HL-60 (cell line): ENCODE results near the gene SLC27A2.

Source experiments
- DNase-seq, 2 experiments: peaks; one replicate each; pipeline ENCODE4 v3.0.0-alpha.2; 2010 to 2020; ENCODE audit warnings: low read depth in 1 of 2, low spot score in 1 of 2
- H3K27ac ChIP-seq: fragments of 250-450 bp; sonication (Bioruptor Pico); replicated peaks from 2 replicates; pipeline ENCODE4 v1.5.1; 2020; ENCODE audit warnings: mild to moderate bottlenecking, moderate library complexity
- H3K27me3 ChIP-seq: fragments of 250-450 bp; sonication (Bioruptor Pico); 2 replicates; pipeline ENCODE4 v1.5.1; 2021; ENCODE audit warnings: mild to moderate bottlenecking, moderate library complexity; ENCODE audit not compliant: insufficient read depth, poor library complexity, severe bottlenecking
- H3K4me3 ChIP-seq: replicated peaks from 2 replicates; pipeline ENCODE4 v1.5.1; 2011; ENCODE audit warnings: mild to moderate bottlenecking, control low read depth, low read length; ENCODE audit not compliant: insufficient read depth
- CTCF ChIP-seq: IDR thresholded peaks from one replicate; pipeline ENCODE4 v1.5.1; 2011; ENCODE audit warnings: low read length, control low read depth, inconsistent platforms; ENCODE audit not compliant: insufficient read depth
- GABPA ChIP-seq: IDR thresholded peaks from 2 replicates; pipeline ENCODE4 v1.6.1; 2012; ENCODE audit warnings: low read depth
- POLR2AphosphoS5 ChIP-seq: IDR thresholded peaks from 2 replicates; pipeline ENCODE4 v1.6.1; 2012; ENCODE audit warnings: low read depth
- SPI1 ChIP-seq: IDR thresholded peaks from 2 replicates; pipeline ENCODE4 v1.6.1; 2012; ENCODE audit warnings: low read depth, mild to moderate bottlenecking, borderline replicate concordance
- TF ChIP-seq, protein P1 (sequence below): IDR thresholded peaks from 2 replicates; pipeline ENCODE4 v1.6.1; 2012; ENCODE audit warnings: low read depth; ENCODE audit not compliant: insufficient replicate concordance

The SLC27A2 gene

GRCh38 chr15:50278496-50278895 lies 96.5 kb downstream of the SLC27A2 start:
- Histone ChIP-seq H3K27ac (peak overlapping the region; percentile 77), H3K27me3 (no peaks in the 10 kb centered on the region), H3K4me3 (no peak overlapping the region)
- peak in 1 of 2 experiments; percentile 47 for DNase-seq
- TF ChIP-seq GABPA (no peak), CTCF (no peak), SPI1 (no peak), POLR2AphosphoS5 (no peak)
- TF ChIP-seq, protein P1, sequence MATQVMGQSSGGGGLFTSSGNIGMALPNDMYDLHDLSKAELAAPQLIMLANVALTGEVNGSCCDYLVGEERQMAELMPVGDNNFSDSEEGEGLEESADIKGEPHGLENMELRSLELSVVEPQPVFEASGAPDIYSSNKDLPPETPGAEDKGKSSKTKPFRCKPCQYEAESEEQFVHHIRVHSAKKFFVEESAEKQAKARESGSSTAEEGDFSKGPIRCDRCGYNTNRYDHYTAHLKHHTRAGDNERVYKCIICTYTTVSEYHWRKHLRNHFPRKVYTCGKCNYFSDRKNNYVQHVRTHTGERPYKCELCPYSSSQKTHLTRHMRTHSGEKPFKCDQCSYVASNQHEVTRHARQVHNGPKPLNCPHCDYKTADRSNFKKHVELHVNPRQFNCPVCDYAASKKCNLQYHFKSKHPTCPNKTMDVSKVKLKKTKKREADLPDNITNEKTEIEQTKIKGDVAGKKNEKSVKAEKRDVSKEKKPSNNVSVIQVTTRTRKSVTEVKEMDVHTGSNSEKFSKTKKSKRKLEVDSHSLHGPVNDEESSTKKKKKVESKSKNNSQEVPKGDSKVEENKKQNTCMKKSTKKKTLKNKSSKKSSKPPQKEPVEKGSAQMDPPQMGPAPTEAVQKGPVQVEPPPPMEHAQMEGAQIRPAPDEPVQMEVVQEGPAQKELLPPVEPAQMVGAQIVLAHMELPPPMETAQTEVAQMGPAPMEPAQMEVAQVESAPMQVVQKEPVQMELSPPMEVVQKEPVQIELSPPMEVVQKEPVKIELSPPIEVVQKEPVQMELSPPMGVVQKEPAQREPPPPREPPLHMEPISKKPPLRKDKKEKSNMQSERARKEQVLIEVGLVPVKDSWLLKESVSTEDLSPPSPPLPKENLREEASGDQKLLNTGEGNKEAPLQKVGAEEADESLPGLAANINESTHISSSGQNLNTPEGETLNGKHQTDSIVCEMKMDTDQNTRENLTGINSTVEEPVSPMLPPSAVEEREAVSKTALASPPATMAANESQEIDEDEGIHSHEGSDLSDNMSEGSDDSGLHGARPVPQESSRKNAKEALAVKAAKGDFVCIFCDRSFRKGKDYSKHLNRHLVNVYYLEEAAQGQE = no peak

- Histone ChIP-seq H3K27me3 (no peaks in the 10 kb centered on the region), H3K27ac (no peak overlapping the region), H3K4me3 (no peak overlapping the region)
- DNase-seq = no peak
- TF ChIP-seq SPI1 (no peak), GABPA (no peak), POLR2AphosphoS5 (no peak), CTCF (no peak)
- TF ChIP-seq, protein P1 = no peak
Observed at GRCh38 chr15:50280271-50280670, 98.3 kb downstream of the SLC27A2 start.

DNA sequence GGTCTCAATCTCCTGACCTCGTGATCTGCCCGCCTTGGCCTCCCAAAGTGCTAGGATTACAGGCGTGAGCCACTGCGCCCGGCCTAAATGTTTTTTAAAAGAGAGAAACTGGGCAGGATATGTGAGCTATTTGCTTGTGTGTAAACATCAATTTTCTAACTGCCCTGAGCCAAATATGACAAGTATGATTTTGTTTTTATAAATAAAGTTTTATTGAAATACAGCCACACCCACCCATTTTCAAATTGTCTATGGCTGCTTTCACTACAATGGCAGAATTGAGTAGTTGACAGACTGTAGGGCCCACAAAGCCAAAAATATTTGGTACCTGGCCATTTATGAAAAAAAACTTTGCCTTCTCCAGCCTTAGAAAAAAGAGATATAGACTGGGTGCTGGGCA lies 99.4 kb downstream of the SLC27A2 start:
- no peak overlapping the region for H3K4me3 ChIP-seq
- no peak overlapping the region for H3K27ac ChIP-seq
- TF ChIP-seq SPI1 = no peak
- no peak for TF ChIP-seq CTCF
- TF ChIP-seq, protein P1 = no peak
- TF ChIP-seq GABPA = no peak
- TF ChIP-seq POLR2AphosphoS5 = no peak
- DNase-seq = no peak
- H3K27me3 ChIP-seq = no peaks in the 10 kb centered on the region
